Motor neuron (in vitro differentiated cells): ENCODE data around the gene SLC34A1. TPM values are rescaled to one million over a fixed set of nuclear protein-coding genes. Genes with fewer than 3 reads are reported as not detected.

Source experiments
- ATAC-seq, 8 experiments: fragments of 200-7000 bp; cut with Tn5 transposase; replicated peaks in 6 of 8; 2 replicates each; pipeline ENCODE4 v1.8.0; 2021; ENCODE audit warnings: mild to moderate bottlenecking in 8 of 8, moderate library complexity in 8 of 8
- H3K27ac ChIP-seq, 2 donors: fragments of 250-450 bp; sonication (Bioruptor Pico); 2 replicates each; pipeline ENCODE4 v1.9.0; 2021; ENCODE audit warnings: antibody characterized with exemption in 2 of 2, mild to moderate bottlenecking in 2 of 2, moderate library complexity in 1 of 2
- H3K4me1 ChIP-seq, 2 donors: fragments of 250-450 bp; sonication (Bioruptor Pico); replicated peaks in 1 of 2; 2 replicates each; pipeline ENCODE4 v1.6.1; 2021; ENCODE audit warnings: antibody characterized with exemption in 2 of 2, mild to moderate bottlenecking in 2 of 2, moderate library complexity in 1 of 2
- H3K4me3 ChIP-seq, 5 donors: fragments of 250-450 bp; sonication (Bioruptor Pico); 2 replicates each; pipeline ENCODE4 v1.9.0; 2021; ENCODE audit warnings: antibody characterized with exemption in 5 of 5, mild to moderate bottlenecking in 5 of 5, moderate library complexity in 4 of 5
- WGBS, 10 experiments: fragments of 450-650 bp; shearing (Covaris generic); methylation state at CpG; one replicate each; pipeline ENCODE4 v1.0.0; 2022; 5-methylcytosine and 5-hydroxymethylcytosine counted together
- in situ Hi-C, 9 experiments: fragments of 400-800 bp; cut with MboI; loops; one replicate each; pipeline ENCODE4 v1.15.0; 2021; ENCODE audit warnings: low sequenced_read_pairs in 9 of 9, low pct_unique_long_range_greater_than_20kb in 2 of 9; ENCODE audit not compliant: unreplicated experiment in 9 of 9
- total RNA-seq, 8 experiments: library from RNA; unstranded; fragments of 300-600 nt; gene quantifications; 2 replicates each; pipeline versions ENCODE4 v1.2.3 to v1.2.4, GENCODE V29; 2022

The SLC34A1 gene
- total RNA-seq, 8 experiments from 2014 or later, result 0.05 to 0.94 (median 0.42) TPM; not detected in 2

- in situ Hi-C loops, result loop anchor here in 2 of 9 experiments (25.0 kb wide), 2 partner anchors 99 to 124 kb away; partner anchors contain the start of genes DDX41 (in 1 of the 2), DOK3 (in 1 of the 2) and PDLIM7 (in 1 of the 2)
- 67 to 94% (median 83%) methylated on average over 1 to 8 of the region's 10 CpGs; no CpG with 5 or more reads in 3 of the 10 experiments for WGBS, 10 experiments
- Histone ChIP-seq H3K4me1 (peaks cover 3 to 4% of the 10 kb centered on the region in 2 donors), H3K4me3 (no peak overlapping the region), H3K27ac (no peak overlapping the region)
- ATAC-seq, result no peak
Observed at GRCh38 chr5:177388521-177389052, 4.4 kb downstream of the SLC34A1 start.

DNA sequence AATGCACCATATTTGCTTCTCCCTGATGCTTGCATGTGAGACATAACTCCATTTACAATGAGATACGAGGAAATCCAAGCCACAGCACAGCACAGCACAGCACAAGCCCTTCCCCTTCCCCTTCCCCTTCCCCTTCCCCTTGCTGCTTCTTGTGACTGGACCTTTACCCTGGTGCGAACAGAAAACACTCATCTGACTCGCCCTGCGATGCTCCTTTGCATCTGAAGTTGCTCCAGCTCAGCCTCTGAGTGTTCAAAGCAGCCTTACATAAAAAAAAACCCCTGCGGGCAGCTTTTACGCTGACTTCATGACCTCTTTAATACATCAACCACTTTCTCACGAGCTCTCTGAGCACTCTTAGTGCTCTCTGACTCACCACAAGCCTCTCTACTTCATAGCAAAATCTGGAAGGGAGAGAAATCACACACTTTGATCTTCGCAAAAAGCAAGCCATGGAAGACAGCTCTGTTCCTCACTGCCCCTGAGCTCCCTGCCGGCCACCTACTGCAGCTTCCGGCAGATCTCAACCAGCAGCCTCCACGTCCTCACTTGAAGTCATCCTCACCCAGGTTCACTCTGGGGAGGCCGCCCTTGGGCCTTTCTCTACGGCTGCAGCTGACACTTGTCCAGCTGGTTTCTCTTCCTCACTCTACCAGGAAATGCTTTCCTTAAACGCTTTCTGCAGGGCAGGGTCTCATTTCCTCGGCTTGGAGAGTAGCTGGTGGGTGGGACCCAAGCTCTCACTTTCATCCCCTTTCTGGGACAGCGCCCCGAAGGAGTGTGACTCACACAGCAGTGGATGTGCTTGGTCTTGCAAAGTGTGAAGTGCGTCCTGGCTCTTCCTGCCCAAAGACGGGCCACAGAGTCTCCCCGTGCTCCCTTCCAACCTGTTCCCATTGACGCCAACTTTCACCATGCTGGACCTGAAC, 5.3 kb downstream of the SLC34A1 start:
- peak; percentile 20 to 86 (median 51) for ATAC-seq
- WGBS, 10 experiments, result 14 to 60% (median 51%) methylated on average over 2 to 11 of the region's 21 CpGs; no CpG with 5 or more reads in 3 of the 10 experiments
- Histone ChIP-seq H3K27ac (no peak overlapping the region), H3K4me3 (no peak overlapping the region), H3K4me1 (peaks cover 3 to 4% of the 10 kb centered on the region in 2 donors)
- in situ Hi-C loops, result loop anchor here in 2 of 9 experiments (25.0 kb wide), 2 partner anchors 98 to 123 kb away; partner anchors contain the start of genes DDX41 (in 1 of the 2), DOK3 (in 1 of the 2) and PDLIM7 (in 1 of the 2)

GRCh38 chr5:177390363-177391300, 6.4 kb downstream of the SLC34A1 start:
- ATAC-seq, result peak; percentile 39 to 94 (median 88)
- Histone ChIP-seq H3K4me3 (no peak overlapping the region), H3K27ac (no peak overlapping the region), H3K4me1 (peaks cover 3 to 4% of the 10 kb centered on the region in 2 donors)
- 0 to 80% (median 27%) methylated on average over 1 to 6 of the region's 13 CpGs; no CpG with 5 or more reads in 3 of the 10 experiments for WGBS, 10 experiments
- in situ Hi-C loops, result loop anchor here in 2 of 9 experiments (25.0 kb wide), 2 partner anchors 97 to 122 kb away; partner anchors contain the start of genes DDX41 (in 1 of the 2), DOK3 (in 1 of the 2) and PDLIM7 (in 1 of the 2)

DNA sequence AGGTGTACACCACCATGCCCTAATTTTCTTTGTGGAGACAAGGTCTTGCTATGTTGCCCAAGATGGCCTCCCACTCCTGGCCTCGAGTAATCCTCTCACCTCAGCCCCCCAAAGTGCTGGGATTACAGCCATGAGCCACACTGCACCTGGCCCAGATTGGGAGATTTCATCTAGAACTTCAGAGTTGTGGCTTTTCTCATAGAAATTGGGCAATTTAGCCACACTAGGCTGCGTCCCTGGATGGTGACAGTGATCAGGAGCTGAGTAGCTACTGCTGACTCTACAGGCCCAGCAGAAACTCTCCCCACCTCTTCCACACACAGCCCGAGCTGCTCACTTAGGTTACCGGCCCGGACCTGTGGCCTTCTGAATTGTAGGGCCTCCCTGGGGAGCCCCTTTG, 8.5 kb downstream of the SLC34A1 start:
- peaks cover 3 to 4% of the 10 kb centered on the region in 2 donors for H3K4me1 ChIP-seq
- H3K27ac ChIP-seq, result no peak overlapping the region
- no peak overlapping the region for H3K4me3 ChIP-seq
- in situ Hi-C loops, result loop anchor here in 2 of 9 experiments (25.0 kb wide), 2 partner anchors 95 to 120 kb away; partner anchors contain the start of genes DDX41 (in 1 of the 2), DOK3 (in 1 of the 2) and PDLIM7 (in 1 of the 2)
- WGBS, 10 experiments, result 0 to 33% methylated on average over 1 to 4 of the region's 5 CpGs; no CpG with 5 or more reads in 8 of the 10 experiments
- no peak for ATAC-seq

DNA sequence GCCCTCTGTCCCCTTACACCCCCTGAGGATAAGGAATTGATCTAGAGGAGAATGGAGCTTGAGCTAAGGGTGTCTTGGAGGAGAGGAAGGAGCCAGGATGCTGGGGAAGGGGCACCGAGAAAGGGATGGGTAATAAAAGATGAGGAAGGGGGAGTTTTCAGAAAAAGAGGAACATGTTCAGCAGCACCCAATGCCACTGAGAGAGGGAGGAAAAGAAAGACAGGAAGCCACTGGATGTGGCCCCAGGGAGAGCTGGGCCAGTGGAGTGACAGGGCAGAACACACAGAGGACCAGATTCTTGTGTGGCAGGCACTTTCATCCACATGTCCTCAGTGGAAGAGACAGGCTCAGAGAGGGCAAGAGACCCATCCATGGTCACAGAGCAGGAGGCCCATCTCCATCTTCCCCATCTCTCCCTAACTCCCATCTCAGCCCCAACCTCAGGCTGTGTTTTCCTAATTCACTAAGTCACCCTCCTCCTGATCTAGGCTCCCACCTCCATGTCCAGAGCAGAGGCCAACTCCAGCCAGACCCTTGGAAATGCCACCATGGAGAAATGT, 9.1 kb downstream of the SLC34A1 start:
- WGBS, 10 experiments, result 80% methylated on average over 1 of the region's 1 CpG; no CpG with 5 or more reads in 8 of the 10 experiments

DNA sequence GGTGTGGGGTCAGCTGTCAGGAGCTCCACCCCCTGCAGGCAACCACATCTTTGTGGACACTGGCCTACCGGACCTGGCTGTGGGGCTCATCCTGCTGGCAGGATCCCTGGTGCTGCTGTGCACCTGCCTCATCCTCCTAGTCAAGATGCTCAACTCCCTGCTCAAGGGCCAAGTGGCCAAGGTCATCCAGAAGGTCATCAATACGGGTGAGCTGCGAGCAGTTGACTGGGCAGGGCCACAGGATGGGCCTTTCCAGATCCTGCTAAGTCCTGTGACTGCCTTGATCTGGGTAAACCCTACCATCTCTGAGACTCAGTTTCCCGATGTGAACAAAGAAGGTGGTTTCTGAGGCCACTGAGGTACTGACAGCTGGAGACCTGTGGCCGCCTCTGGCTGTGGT, 9.8 kb downstream of the SLC34A1 start:
- no peak for ATAC-seq

More for the DNA sequence above, 9.1 kb downstream of the SLC34A1 start:
- no peak overlapping the region for H3K27ac ChIP-seq
- H3K4me1 ChIP-seq, result peaks cover 3 to 4% of the 10 kb centered on the region in 2 donors
- ATAC-seq, result no peak
- no peak overlapping the region for H3K4me3 ChIP-seq
- in situ Hi-C loops, result loop anchor here in 2 of 9 experiments (25.0 kb wide), 2 partner anchors 94 to 119 kb away; partner anchors contain the start of genes DDX41 (in 1 of the 2), DOK3 (in 1 of the 2) and PDLIM7 (in 1 of the 2)

GRCh38 chr5:177396078-177396477, 11.8 kb downstream of the SLC34A1 start:
- peak in 3 of 8 experiments; percentile 32 to 79 (median 63) for ATAC-seq
- no peak overlapping the region for H3K27ac ChIP-seq
- H3K4me1 ChIP-seq, result peaks cover 0 to 2% of the 10 kb centered on the region in 2 donors
- WGBS, 10 experiments, result 40% methylated on average over 1 of the region's 8 CpGs; no CpG with 5 or more reads in 9 of the 10 experiments
- H3K4me3 ChIP-seq, result no peak overlapping the region
- in situ Hi-C loops, result loop anchor here in 2 of 9 experiments (25.0 kb wide), 2 partner anchors 91 to 116 kb away; partner anchors contain the start of genes DDX41 (in 1 of the 2), DOK3 (in 1 of the 2) and PDLIM7 (in 1 of the 2)

More for the DNA sequence above, 9.8 kb downstream of the SLC34A1 start:
- peaks cover 3 to 4% of the 10 kb centered on the region in 2 donors for H3K4me1 ChIP-seq
- in situ Hi-C loops, result loop anchor here in 2 of 9 experiments (25.0 kb wide), 2 partner anchors 93 to 118 kb away; partner anchors contain the start of genes DDX41 (in 1 of the 2), DOK3 (in 1 of the 2) and PDLIM7 (in 1 of the 2)
- H3K27ac ChIP-seq, result no peak overlapping the region
- H3K4me3 ChIP-seq, result no peak overlapping the region
- WGBS, 10 experiments, result 0 to 100% (median 60%) methylated on average over 1 to 2 of the region's 5 CpGs; no CpG with 5 or more reads in 5 of the 10 experiments

DNA sequence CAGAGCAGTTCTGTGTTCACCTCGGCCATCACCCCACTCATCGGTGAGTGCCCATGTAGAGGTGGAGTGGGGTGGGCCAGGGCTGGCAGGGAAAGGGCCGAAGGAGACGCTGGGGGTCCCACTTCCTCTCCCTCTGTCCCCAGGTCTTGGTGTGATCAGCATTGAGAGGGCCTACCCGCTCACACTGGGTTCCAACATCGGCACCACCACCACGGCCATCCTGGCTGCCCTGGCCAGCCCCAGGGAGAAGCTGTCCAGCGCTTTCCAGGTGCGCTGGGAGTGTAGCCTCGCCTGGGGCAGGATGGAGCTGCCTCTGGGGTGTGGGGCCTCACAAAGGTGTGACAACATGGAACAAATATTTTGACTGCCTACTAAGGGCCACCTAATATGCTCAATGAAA, 12.6 kb downstream of the SLC34A1 start:
- ATAC-seq, result no peak
- Histone ChIP-seq H3K4me3 (no peak overlapping the region), H3K4me1 (peaks cover 0 to 2% of the 10 kb centered on the region in 2 donors), H3K27ac (no peak overlapping the region)
- in situ Hi-C loops, result loop anchor here in 2 of 9 experiments (25.0 kb wide), 2 partner anchors 90 to 115 kb away; partner anchors contain the start of genes DDX41 (in 1 of the 2), DOK3 (in 1 of the 2) and PDLIM7 (in 1 of the 2)
- 90 to 100% (median 90%) methylated on average over 1 to 2 of the region's 10 CpGs; no CpG with 5 or more reads in 7 of the 10 experiments for WGBS, 10 experiments

GRCh38 chr5:177397875-177398390, 13.7 kb downstream of the SLC34A1 start:
- Histone ChIP-seq H3K4me3 (no peak overlapping the region), H3K4me1 (peaks cover 3 to 4% of the 10 kb centered on the region in 2 donors), H3K27ac (no peak overlapping the region)
- ATAC-seq, result no peak
- 100% methylated on average over 1 to 3 of the region's 16 CpGs; no CpG with 5 or more reads in 8 of the 10 experiments for WGBS, 10 experiments
- in situ Hi-C loops, result loop anchor here in 2 of 9 experiments (25.0 kb wide), 2 partner anchors 89 to 114 kb away; partner anchors contain the start of genes DDX41 (in 1 of the 2), DOK3 (in 1 of the 2) and PDLIM7 (in 1 of the 2)

DNA sequence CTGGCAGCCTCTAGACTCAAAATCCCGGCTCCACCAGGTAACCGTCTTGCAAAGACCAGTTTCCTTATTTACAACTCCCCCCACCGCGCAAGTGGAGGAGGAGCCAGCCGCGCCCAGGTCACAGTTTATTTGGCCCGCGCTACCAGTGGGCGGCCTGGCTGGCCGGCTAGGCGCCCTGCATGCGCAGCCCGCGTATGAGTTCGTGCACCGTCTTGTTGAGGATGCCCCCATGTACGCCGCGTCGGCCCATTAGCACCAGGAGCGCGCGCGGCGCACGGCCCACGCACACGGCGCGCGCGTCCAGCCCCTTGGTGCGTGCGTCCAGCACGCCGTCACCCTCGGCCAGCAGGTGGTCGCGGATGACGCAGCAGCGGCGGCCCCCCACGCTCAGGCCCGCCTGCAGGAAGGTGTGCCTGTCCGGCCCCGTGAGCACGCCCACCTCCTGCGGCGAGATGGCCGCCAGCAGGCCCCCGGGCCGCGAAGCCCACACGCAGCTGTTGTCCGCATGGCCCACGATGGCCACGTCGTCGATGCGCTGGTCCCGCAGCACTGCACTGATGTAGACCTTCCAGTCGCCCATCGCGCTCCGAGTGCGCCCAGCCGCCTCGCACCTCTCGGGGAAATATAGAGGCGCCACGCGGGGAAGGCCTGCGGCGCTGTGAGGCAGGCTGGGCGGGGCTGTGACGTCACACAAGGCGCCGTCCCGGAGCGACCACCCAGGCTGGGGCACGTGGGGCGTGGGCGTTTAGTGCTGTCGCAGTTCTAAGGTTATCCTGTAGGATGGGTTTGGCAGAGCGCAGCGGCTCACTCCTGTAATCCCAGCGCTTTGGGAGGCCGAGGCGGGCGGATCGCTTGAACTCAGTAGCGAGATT, 16.0 kb downstream of the SLC34A1 start, which contains the start of gene PFN3:
TSS of gene PFN3 (minus strand) at position 665 of the 872 bp plus-strand sequence. CDS start at position 580, 85 bp downstream.
- peaks cover 10 to 12% of the 10 kb centered on the region in 2 donors for H3K4me1 ChIP-seq
- H3K27ac ChIP-seq, result no peak within 1 kb of the TSS
- H3K4me3 ChIP-seq, result peak within 1 kb of the TSS in 1 of 5 donors; percentile 7
- 12 to 100% (median 38%) methylated on average over 1 to 16 of the region's 92 CpGs; no CpG with 5 or more reads in 4 of the 10 experiments for WGBS, 10 experiments
- peak in 1 of 8 experiments; percentile 2 for ATAC-seq
- in situ Hi-C loops, result loop anchor here in 2 of 9 experiments (25.0 kb wide), 2 partner anchors 87 to 112 kb away; partner anchors contain the start of genes DDX41 (in 1 of the 2), DOK3 (in 1 of the 2) and PDLIM7 (in 1 of the 2)
